Inflammatory macrophage (primary cell): ENCODE results near the gene ICAM2.

Experiments
- DNase-seq, 2 donors: peaks; one replicate each; pipeline ENCODE4 v3.0.0-alpha.2; 2020 to 2022

The ICAM2 gene

DNA sequence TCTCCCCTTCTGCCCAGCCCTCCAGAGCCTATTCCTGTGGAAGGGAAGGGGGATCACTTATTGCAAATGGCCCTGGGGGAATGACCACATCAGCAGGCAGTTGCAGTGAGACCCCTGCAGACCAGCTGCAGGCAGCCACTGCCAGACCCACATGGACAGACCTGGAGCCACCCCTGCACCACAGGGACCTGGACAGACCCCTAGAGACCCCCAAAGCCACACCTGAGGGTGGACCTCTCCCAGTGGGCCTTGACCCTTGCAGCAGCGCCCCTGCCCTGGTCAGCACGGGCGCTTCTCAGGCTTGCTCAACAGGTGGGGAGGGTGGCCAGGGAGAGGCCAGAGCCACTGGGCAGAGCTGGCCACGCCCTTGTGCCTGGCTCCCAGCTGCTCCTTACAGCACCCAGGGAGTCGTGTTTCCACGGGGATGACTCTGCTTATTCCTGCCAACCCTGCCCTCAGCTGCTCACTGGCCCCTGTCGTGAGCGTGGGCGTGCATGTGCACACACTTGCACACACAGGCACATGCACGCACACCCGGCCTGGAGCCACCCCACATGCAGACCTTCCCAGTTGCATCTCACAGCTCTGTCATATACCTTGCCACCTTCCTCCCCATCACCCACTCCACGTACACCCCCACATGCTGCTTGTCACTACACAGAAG is 46.4 kb downstream of the ICAM2 start:
- DNase-seq, result no peak

DNA sequence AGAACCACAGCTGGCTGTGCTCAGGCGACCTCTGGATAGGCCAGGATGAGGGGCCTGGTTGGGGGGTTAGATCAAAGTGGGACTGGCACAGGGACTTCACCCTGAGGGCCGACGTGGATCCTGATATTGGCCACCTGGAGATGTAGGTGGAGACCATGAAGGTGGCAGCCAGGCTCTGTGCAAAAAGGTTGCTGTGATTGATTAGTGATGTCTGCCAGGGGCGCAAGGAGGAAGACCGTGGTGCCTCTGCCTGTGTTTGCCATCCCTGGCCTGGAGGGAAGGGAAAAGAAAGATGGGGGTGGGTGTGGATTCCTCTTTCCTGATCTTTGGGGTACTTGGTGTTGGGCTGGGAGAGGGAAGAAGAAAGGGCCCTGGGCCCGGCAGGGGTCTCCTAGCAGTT is 47.2 kb downstream of the ICAM2 start:
- no peak for DNase-seq

DNA sequence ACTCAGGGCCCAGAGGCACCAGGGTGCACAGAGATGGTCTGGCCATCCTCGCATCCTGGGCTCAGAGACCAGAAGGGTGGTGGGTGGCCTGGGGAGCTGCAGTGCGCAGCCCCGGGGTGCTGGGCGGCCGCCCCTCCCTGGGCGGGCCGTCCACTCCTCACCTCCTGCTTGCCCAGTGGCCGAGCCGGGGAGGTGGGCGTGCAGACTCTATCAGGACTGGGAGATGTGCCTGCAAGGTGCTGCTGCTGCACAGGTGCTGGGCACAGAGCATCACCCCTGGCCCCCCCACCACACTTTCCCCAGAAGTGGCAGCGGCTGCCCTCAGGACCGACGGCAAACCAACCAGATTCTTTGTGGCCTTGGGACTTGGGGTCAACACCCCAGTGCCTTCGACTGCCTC is 47.6 kb downstream of the ICAM2 start, which contains the start of gene SCN4A:
SCN4A (minus strand) TSS at position 123 of the 400 bp plus-strand sequence; CDS start at position 46, 77 bp downstream.
- DNase-seq, result no peak

DNA sequence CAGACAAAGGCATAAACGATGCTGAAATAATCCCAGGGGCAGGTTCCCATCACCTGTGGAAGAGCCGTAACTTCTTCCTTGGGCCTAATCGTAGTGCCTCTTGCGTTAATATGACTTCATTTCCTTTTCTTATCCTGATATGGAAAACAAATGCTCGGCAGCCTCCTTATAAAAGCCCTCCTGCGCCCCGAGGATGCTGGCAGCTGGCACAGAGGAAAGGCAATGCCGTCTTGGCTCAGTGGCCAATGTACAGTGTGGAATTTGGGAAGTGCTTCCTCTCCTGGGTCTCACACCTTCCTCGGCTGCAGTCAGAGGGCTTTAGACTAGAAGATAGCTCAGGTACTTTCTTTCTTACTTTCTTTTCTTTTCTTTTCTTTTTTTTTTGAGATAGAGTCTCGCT is 51.2 kb downstream of the ICAM2 start:
- DNase-seq, result no peak

DNA sequence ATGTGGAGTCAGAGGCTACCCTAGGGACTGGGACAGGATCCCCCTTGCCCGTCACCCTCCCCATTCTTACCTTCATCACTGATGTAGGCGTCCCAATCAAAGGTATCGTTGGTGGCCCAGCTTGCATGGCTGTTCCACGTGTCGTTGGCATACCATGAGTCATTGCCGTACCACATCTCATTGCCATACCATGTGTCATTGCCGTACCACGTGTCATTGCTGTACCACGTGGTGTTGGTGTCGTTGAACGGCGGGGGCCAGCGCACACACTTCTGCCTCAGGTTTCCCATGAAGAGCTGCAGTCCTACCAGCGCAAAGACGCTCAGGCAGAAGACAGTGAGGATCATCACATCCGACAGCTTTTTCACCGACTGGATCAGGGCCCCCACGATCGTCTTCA is 52.5 kb downstream of the ICAM2 start:
- DNase-seq, result no peak

DNA sequence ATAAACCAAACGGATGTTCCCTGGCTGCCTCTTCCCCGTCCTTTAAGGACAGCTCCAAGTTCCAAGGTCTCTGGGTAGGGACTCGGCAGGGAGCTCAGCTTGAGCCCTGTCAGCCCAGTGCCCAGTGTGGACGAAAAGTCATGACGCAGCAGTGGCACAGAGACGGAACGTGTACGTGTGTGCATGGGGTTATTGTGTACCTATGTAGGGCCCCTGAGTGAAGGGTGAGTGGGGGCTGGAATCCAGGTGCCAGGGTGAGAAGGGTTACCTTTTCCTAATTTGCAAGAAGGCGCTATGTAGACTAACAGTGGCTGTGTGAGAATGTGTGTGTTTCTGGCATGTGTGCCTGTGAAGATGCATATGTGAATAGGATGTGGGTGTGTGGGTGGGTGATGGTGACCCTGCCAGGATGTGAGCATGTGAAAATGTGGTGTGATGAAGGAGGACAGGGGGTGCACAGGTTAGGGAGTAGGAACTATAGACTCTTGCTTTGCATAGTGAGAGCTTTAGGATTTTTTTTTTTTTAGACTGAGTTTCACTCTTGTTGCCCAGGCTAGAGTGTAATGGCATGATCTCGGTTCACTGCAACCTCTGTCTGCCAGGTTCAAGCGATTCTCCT is 53.7 kb downstream of the ICAM2 start:
- no peak for DNase-seq

DNA sequence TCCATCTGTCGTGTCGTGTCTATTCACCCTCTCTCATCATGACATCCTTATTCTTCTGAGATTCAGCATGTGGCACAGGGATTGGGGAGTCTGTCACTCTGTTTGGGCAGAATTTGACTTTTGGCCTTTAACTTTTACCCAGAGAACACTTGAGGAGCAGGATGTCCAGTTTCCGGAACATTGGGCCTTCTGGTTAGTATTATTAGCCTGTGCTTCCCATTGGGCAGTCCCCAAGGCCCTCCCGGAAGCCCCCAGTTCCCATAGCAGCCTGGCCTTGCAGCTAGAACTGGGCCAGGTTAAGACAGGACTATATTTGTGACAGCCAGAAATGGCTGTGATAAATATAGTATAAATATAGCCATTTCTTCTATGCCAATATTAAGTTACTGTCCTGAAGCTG is 57.3 kb downstream of the ICAM2 start:
- no peak for DNase-seq

DNA sequence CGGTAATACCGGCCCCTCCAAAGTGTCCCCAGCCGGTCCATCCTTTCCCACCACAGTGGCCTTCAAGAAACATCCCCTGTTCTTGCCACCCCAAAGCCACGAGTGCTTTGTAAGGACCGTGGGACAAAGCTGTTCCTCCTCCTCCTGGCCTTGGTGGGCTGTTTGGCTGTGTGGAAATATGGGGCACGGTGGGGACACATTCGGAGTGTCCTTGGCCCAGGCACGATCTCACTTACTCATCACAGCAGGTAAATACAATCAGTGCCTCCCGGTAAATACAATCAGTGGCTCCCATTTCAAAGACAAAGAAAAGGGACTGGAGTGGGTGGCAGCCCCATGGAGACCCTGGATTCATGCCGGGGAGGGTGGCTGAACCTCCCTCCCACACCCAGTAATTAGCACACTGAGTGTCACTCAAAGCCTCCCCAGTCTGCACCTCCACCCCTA is 58.1 kb downstream of the ICAM2 start:
- no peak for DNase-seq

DNA sequence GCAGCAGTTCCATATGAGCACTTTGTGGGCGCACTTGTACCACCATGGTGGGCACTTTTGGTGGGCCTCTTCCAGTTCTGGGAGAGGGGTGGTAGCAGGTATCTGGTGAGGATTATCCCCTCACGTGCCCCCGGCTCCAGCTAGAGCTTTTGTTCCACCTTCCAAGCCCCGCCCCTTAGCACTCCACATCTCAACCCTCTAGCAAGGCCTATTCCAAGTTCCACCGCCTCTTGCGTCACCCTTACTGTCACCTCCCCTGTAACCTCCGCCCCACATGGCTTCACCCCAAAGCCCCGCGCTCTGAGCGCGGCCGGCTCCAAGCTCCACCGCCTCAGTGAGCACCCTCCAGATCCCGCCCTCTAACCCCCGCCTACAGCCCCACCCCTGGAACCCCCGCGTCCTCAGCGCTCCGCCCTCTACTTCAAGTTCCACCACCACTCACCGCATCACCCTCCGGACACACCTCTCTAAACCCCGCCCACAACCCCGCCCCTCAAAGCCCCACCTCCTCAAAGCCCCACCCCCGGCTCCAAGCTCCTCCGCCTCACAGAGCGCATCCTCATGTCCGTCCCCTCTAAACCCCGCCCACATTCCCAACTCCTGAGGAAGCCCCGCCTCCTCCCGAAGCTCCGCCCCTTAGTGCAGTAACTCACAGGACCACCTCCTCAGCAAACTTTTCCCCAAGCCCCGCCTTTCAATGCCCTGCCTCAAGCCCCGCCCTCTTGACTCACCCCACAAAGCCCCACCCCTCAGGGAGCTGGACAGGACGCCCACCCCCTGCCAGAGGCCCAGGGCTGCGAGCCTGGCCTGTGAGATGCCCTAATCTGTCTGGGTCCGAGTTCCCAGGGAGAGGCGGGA is 58.8 kb downstream of the ICAM2 start:
- peak; percentile 64 to 69 for DNase-seq

DNA sequence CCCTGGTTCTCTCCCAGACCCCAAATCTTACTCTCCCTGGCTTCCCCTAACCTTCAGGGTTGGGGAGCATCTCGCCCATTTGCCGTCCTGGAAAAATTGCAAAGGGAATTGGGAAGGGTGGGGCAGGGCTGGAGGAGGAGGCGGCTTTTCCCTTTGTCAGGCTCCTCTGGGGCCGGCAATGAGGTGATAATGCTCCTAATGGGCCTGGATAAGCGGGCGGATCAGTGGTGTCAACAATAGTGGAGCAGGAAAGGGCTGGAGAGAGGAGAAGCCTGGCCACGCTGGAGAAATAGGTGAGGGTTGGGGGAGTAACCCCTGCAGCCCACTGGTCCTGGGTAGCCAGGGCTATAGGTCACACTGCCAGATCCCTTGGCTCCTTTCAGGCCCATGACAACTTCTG is 60.0 kb downstream of the ICAM2 start:
- DNase-seq, result no peak

DNA sequence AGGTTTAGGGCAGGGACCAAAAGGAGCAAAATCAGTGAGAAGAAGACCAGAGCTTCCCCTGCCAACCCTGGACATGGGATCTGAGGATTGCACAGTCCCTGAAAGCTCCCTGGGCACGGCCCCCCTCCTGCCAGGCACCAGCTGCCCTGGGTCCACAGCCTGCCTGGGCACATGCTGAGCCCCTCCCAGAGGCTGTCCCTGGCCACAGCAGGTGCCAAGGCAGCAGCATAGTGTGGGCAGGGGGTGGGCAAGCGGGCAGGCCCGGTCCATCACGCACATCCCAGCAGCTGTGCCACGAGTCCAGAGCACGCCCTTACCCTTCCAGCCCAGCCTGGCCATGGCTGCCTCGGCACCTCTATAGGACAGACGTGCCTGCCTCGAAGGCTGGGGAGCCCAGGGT is 60.4 kb downstream of the ICAM2 start:
- DNase-seq, result no peak

DNA sequence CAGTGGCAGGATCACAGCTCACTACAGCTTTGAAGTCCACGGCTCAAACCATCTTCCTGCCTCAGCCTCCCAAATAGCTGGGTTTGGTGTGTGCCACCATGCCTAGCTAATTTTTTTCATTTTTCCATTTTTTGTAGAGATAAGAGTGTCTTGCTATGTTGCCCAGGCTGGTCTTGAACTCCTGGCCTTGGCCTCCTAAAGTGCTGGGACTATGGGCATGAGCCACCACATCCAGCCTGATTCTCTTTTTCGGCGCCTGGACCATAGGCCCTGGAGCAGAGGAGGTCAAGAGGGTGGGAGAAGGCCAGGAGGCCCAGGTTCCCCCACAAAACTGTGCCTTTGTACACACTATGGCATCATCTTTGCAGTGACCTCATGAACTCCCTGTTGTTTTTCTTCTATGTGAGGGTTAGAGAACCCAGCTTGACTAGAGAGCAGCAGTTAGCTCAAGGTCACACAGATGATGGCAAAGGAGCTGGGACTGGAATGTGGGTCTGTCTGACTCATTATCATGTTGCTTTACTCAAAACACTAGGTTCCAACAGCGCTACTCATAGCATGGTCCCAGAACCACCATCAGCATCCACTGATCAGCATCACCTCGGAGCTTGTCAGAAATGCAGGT is 64.0 kb downstream of the ICAM2 start:
- DNase-seq, result no peak

DNA sequence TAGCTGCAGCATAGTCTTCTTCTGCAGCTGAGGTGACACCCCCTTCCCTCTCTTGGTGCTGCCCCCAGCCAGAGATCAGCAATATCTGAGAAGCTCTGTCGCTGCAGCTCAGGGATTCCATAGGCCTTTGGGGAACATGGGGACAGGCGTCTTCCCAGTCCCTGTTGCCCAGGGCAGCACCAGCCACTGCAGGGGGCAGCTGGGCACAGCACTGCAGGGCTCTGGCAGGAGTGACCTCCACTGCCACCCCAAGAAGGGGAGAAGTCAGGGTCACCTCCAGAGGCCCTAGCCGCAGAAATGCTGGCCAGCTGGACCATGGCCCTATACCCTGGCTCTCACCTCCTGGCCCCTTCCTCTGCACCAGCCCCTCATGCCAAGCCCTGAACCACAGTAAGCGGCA is 64.6 kb downstream of the ICAM2 start:
- no peak for DNase-seq

DNA sequence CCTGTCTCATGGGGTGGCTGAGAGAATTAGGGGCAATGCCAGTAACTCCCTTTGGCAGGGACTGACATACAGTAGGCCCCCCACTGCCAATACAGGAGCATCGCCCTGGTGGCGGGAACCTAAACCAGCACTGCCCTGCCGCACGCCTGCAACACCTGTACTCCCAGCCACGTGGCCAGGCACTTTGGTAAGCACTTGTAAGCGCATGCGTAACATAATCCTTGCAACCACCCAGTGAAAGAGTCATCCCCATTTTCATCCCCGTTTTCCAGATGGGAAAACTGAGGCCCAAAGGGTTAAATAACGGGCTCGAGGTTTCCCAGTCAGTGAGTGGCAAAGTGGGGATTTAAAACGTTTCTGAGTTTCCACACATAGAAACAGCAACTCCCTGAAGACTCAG is 65.2 kb downstream of the ICAM2 start:
- no peak for DNase-seq

DNA sequence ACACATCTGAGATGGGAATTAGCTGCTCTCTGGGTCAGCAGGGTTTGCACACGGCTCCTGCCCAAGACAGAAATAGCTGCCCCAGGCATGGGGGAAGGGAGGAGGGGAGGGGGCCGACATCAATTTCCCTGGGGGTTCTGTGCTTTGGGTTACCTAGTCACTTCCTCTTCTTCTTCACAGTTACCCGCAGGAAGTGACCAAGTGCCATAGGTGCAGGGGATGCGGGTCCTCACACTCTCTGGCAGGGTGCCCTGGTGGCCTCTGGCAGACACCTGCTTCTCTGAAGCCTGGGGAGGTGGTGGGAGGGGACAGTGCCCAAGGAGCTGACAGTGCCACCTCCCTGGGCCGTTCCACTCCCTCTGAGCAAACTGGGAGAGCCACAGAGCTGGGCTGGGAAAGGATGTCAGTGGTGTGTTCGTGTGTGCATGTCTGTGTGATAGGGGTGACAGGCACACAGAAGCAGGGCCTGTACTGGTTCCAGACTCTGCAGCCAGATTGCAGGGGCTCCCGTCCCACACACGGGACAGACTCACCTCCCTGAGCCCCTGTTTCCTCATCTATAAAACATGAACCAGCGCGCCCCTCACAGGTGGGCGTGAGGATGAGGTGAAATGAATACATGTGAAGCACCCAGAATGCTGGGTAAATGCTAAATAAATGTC is 65.9 kb downstream of the ICAM2 start:
- DNase-seq, result no peak
